ENCODE results near the gene CD8B2.
"Not testable (repeated sequence)": the region's sequence is repeated elsewhere in the genome, so short reads cannot be mapped to it uniquely, and the experiment has no call there.

Gene CD8B2

GRCh38 chr2:106553321-106553720, 66.2 kb downstream of the CD8B2 start:
- DNase-seq, result no peak

- DNase-seq, result no peak
Observed at GRCh38 chr2:106554411-106554810, 67.2 kb downstream of the CD8B2 start.

GRCh38 chr2:106555053-106555452, 67.9 kb downstream of the CD8B2 start:
- no peak for DNase-seq

- DNase-seq, result not testable (repeated sequence)
Observed at GRCh38 chr2:106559786-106560185, 72.6 kb downstream of the CD8B2 start.

- no peak for DNase-seq
Observed at GRCh38 chr2:106560773-106561172, 73.6 kb downstream of the CD8B2 start.

GRCh38 chr2:106561356-106561755, 74.2 kb downstream of the CD8B2 start:
- no peak for DNase-seq

- DNase-seq, result no peak
Observed at GRCh38 chr2:106561803-106562202, 74.6 kb downstream of the CD8B2 start.

- DNase-seq, result no peak
Observed at GRCh38 chr2:106562268-106563186, 75.4 kb downstream of the CD8B2 start.

GRCh38 chr2:106563195-106563594, 76.0 kb downstream of the CD8B2 start:
- DNase-seq, result no peak

- no peak for DNase-seq
Observed at GRCh38 chr2:106565599-106565998, 78.4 kb downstream of the CD8B2 start.

- no peak for DNase-seq
Observed at GRCh38 chr2:106566050-106566449, 78.9 kb downstream of the CD8B2 start.

- DNase-seq, result not testable (repeated sequence)
Observed at GRCh38 chr2:106566484-106566883, 79.3 kb downstream of the CD8B2 start.

GRCh38 chr2:106570316-106570715, 83.2 kb downstream of the CD8B2 start:
- no peak for DNase-seq

All from CD4-positive, alpha-beta T cell treated with Interleukin-1 beta for 1 hour (primary cell).